Endometrial microvascular endothelial cells (primary cell): ENCODE data around the gene ACRV1. TPM values are rescaled to one million over a fixed set of nuclear protein-coding genes. Genes with fewer than 3 reads are reported as not detected.
"Not testable (repeated sequence)": the region's sequence is repeated elsewhere in the genome, so short reads cannot be mapped to it uniquely, and the experiment has no call there.

ENCODE experiments used
- in situ Hi-C: cut with HindIII; loops from 2 replicates; pipeline ENCODE4 v1.10.0; 2017; ENCODE audit warnings: low sequenced_read_pairs, low pct_unique_long_range_greater_than_20kb; ENCODE audit errors: inconsistent ontology term
- total RNA-seq: library from RNA; depleted of rRNA; stranded (reverse); fragments of >200 nt; gene quantifications from one replicate; pipeline ENCODE4 v1.2.3, GENCODE V29; 2015; ENCODE audit errors: inconsistent ontology term

ACRV1 gene
- total RNA-seq, result not detected

- in situ Hi-C loops, result no loop called here
Observed at GRCh38 chr11:125680747-125681146, at the start of gene ACRV1. ACRV1 (minus strand) TSS chr11:125680847; CDS start chr11:125680780, 67 bp downstream.

- in situ Hi-C loops, result no loop called here
Observed at GRCh38 chr11:125728969-125729368, 48.3 kb upstream of the ACRV1 start.

GRCh38 chr11:125724125-125724524 lies 43.5 kb upstream of the ACRV1 start:
- in situ Hi-C loops, result no loop called here

- in situ Hi-C loops, result no loop called here
Observed at GRCh38 chr11:125720781-125721180, 40.1 kb upstream of the ACRV1 start.

- in situ Hi-C loops, result not testable (repeated sequence)
Observed at GRCh38 chr11:125704686-125705085, 24.0 kb upstream of the ACRV1 start.

- in situ Hi-C loops, result no loop called here
Observed at GRCh38 chr11:125701858-125702621, 21.4 kb upstream of the ACRV1 start.

- in situ Hi-C loops, result no loop called here
Observed at GRCh38 chr11:125701018-125701610, 20.5 kb upstream of the ACRV1 start.

- in situ Hi-C loops, result no loop called here
Observed at GRCh38 chr11:125694951-125695350, 14.3 kb upstream of the ACRV1 start.

GRCh38 chr11:125692887-125693286 lies 12.2 kb upstream of the ACRV1 start:
- in situ Hi-C loops, result no loop called here

GRCh38 chr11:125690006-125690405 lies 9.4 kb upstream of the ACRV1 start:
- in situ Hi-C loops, result no loop called here

GRCh38 chr11:125689274-125689859 lies 8.7 kb upstream of the ACRV1 start:
- in situ Hi-C loops, result no loop called here

- in situ Hi-C loops, result no loop called here
Observed at GRCh38 chr11:125688632-125689031, 8.0 kb upstream of the ACRV1 start.

- in situ Hi-C loops, result no loop called here
Observed at GRCh38 chr11:125688066-125688465, 7.4 kb upstream of the ACRV1 start.

- in situ Hi-C loops, result no loop called here
Observed at GRCh38 chr11:125685228-125685627, 4.6 kb upstream of the ACRV1 start.

GRCh38 chr11:125679837-125680236 lies 810 bp downstream of the ACRV1 start:
- in situ Hi-C loops, result no loop called here

GRCh38 chr11:125679397-125679796 lies 1.2 kb downstream of the ACRV1 start:
- in situ Hi-C loops, result no loop called here

GRCh38 chr11:125675196-125675595 lies 5.5 kb downstream of the ACRV1 start:
- in situ Hi-C loops, result no loop called here

GRCh38 chr11:125674210-125674609 lies 6.4 kb downstream of the ACRV1 start:
- in situ Hi-C loops, result no loop called here

GRCh38 chr11:125671561-125671960 lies 9.1 kb downstream of the ACRV1 start:
- in situ Hi-C loops, result no loop called here

- in situ Hi-C loops, result no loop called here
Observed at GRCh38 chr11:125670172-125670571, 10.5 kb downstream of the ACRV1 start.
